ENCODE measurements around the gene KLF12.

- TF ChIP-seq ZC3H11A (IDR thresholded peaks at IDR 0.05) (no peak), CTCF (IDR thresholded peaks at IDR 0.05) (no peak), ZFP36 (IDR thresholded peaks at IDR 0.05; ENCODE audit: borderline replicate concordance, partially characterized antibody) (no peak), POLR2A (IDR thresholded peaks at IDR 0.05; ENCODE audit: low read length) (no peak), ZSCAN20 (CRISPR knock-in tag; IDR thresholded peaks at IDR 0.05) (no peak), CEBPB (IDR thresholded peaks at IDR 0.05) (no peak), NR3C1 (IDR thresholded peaks at IDR 0.05) (no peak), KDM1A (IDR thresholded peaks at IDR 0.05; ENCODE audit: low read depth) (no peak), BCL3 (IDR thresholded peaks at IDR 0.05) (no peak)
- TF ChIP-seq, protein P1, sequence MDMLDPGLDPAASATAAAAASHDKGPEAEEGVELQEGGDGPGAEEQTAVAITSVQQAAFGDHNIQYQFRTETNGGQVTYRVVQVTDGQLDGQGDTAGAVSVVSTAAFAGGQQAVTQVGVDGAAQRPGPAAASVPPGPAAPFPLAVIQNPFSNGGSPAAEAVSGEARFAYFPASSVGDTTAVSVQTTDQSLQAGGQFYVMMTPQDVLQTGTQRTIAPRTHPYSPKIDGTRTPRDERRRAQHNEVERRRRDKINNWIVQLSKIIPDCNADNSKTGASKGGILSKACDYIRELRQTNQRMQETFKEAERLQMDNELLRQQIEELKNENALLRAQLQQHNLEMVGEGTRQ (IDR thresholded peaks at IDR 0.05): no peak
- TF ChIP-seq, protein P2, sequence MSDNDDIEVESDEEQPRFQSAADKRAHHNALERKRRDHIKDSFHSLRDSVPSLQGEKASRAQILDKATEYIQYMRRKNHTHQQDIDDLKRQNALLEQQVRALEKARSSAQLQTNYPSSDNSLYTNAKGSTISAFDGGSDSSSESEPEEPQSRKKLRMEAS (IDR thresholded peaks at IDR 0.05): no peak
- TF ChIP-seq, protein P3, sequence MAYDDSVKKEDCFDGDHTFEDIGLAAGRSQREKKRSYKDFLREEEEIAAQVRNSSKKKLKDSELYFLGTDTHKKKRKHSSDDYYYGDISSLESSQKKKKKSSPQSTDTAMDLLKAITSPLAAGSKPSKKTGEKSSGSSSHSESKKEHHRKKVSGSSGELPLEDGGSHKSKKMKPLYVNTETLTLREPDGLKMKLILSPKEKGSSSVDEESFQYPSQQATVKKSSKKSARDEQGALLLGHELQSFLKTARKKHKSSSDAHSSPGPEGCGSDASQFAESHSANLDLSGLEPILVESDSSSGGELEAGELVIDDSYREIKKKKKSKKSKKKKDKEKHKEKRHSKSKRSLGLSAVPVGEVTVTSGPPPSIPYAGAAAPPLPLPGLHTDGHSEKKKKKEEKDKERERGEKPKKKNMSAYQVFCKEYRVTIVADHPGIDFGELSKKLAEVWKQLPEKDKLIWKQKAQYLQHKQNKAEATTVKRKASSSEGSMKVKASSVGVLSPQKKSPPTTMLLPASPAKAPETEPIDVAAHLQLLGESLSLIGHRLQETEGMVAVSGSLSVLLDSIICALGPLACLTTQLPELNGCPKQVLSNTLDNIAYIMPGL (CRISPR knock-in tag; IDR thresholded peaks at IDR 0.05; ENCODE audit: borderline replicate concordance): no peak
These were observed 1.2 kb downstream of the KLF12 start for GRCh38 chr13:74132776-74133656.

Measured in A549 (cell line).